GM18861 (cell line): Measurements from ENCODE around the gene SPINT1.

ENCODE experiments used
- ATAC-seq: cut with Tn5 transposase; IDR thresholded peaks from one replicate; pipeline ENCODE4 v1.9.1; 2021; ENCODE audit not compliant: unreplicated experiment

Gene SPINT1

GRCh38 chr15:40891810-40892446 is 48.1 kb downstream of the SPINT1 start:
- no peak for ATAC-seq

- ATAC-seq: no peak
Observed at GRCh38 chr15:40892447-40893012, 48.7 kb downstream of the SPINT1 start.

GRCh38 chr15:40893019-40893670 is 49.3 kb downstream of the SPINT1 start:
- ATAC-seq: no peak

GRCh38 chr15:40893733-40894680 is 50.2 kb downstream of the SPINT1 start, which contains the start of gene VPS18:
TSS of gene VPS18 (plus strand) at chr15:40894450. CDS start at chr15:40894769, 319 bp downstream.
- peak; percentile 79 for ATAC-seq

- ATAC-seq: no peak
Observed at GRCh38 chr15:40894681-40895448, 51.0 kb downstream of the SPINT1 start.

GRCh38 chr15:40899536-40900207 is 55.8 kb downstream of the SPINT1 start:
- no peak for ATAC-seq

- ATAC-seq: no peak
Observed at GRCh38 chr15:40900256-40901052, 56.6 kb downstream of the SPINT1 start.

- no peak for ATAC-seq
Observed at GRCh38 chr15:40901053-40901443, 57.2 kb downstream of the SPINT1 start.

- ATAC-seq: no peak
Observed at GRCh38 chr15:40902605-40903561, 59.0 kb downstream of the SPINT1 start.

GRCh38 chr15:40904552-40905201 is 60.8 kb downstream of the SPINT1 start:
- no peak for ATAC-seq

- ATAC-seq: peak; percentile 59
Observed at GRCh38 chr15:40906091-40906990, 62.5 kb downstream of the SPINT1 start.

GRCh38 chr15:40906991-40907802 is 63.3 kb downstream of the SPINT1 start:
- ATAC-seq: no peak
